GM12892 (cell line): Measurements from ENCODE around the gene OR52J3. TPM values are rescaled to one million over a fixed set of nuclear protein-coding genes. Genes with fewer than 3 reads are reported as not detected.

Experiments used
- DNase-seq: peaks from one replicate; pipeline ENCODE4 v3.0.0; 2011; ENCODE audit not compliant: insufficient read length
- FAIRE-seq: peaks from 2 replicates; lab custom pipeline; 2011; peaks lifted over from hg19 to GRCh38; lab: Jason Lieb, UNC
- POLR2A ChIP-seq: IDR thresholded peaks from 2 replicates; pipeline ENCODE4 v1.6.1; 2011; ENCODE audit warnings: low read depth, low read length, control low read depth
- POLR2AphosphoS5 ChIP-seq: IDR thresholded peaks from 2 replicates; pipeline ENCODE4 v1.6.1; 2011; ENCODE audit warnings: low read depth, low read length, control low read depth
- TAF1 ChIP-seq: IDR thresholded peaks from 2 replicates; pipeline ENCODE4 v1.6.1; 2011; ENCODE audit warnings: low read depth, mild to moderate bottlenecking, control low read depth, low read length, borderline replicate concordance
- polyA plus RNA-seq: library from polyadenylated mRNA; unstranded; fragments of >200 nt; gene quantifications from one replicate; pipeline ENCODE4 v1.2.1, GENCODE V29; 2012; ENCODE audit warnings: missing spikeins, inconsistent platforms; ENCODE audit not compliant: missing spikeins

The OR52J3 gene
- polyA plus RNA-seq, result not detected

- no peak for FAIRE-seq
- DNase-seq, result no peak
- TF ChIP-seq TAF1 (no peak), POLR2AphosphoS5 (no peak), POLR2A (no peak)
These were observed at the start of gene OR52J3 for GRCh38 chr11:5046226-5046625. Gene OR52J3, plus strand, starts transcription at chr11:5046526. Its CDS starts 0 bp downstream, at chr11:5046526.

GRCh38 chr11:5004424-5005274 lies 41.7 kb upstream of the OR52J3 start:
- DNase-seq (no peak), FAIRE-seq (peak; percentile 72)
- no peak for TF ChIP-seq TAF1
- no peak for TF ChIP-seq POLR2AphosphoS5
- no peak for TF ChIP-seq POLR2A

- TF ChIP-seq TAF1 (no peak), POLR2A (no peak), POLR2AphosphoS5 (no peak)
- DNase-seq (no peak), FAIRE-seq (no peak)
These were observed 38.8 kb upstream of the OR52J3 start for GRCh38 chr11:5007561-5007960.

GRCh38 chr11:5011254-5011653 lies 35.1 kb upstream of the OR52J3 start:
- DNase-seq (no peak), FAIRE-seq (no peak)
- TF ChIP-seq TAF1, result no peak
- no peak for TF ChIP-seq POLR2AphosphoS5
- TF ChIP-seq POLR2A, result no peak

- DNase-seq (no peak), FAIRE-seq (no peak)
- no peak for TF ChIP-seq TAF1
- TF ChIP-seq POLR2A, result no peak
- no peak for TF ChIP-seq POLR2AphosphoS5
These were observed 33.3 kb upstream of the OR52J3 start for GRCh38 chr11:5013012-5013411.

GRCh38 chr11:5021996-5022395 lies 24.3 kb upstream of the OR52J3 start:
- TF ChIP-seq POLR2AphosphoS5, result no peak
- no peak for TF ChIP-seq TAF1
- TF ChIP-seq POLR2A, result no peak
- DNase-seq (no peak), FAIRE-seq (no peak)

- DNase-seq (no peak), FAIRE-seq (no peak)
- TF ChIP-seq TAF1, result no peak
- no peak for TF ChIP-seq POLR2A
- no peak for TF ChIP-seq POLR2AphosphoS5
These were observed 9.7 kb upstream of the OR52J3 start for GRCh38 chr11:5036669-5037068.

GRCh38 chr11:5037926-5038325 lies 8.4 kb upstream of the OR52J3 start:
- TF ChIP-seq POLR2A (no peak), POLR2AphosphoS5 (no peak), TAF1 (no peak)
- no peak for DNase-seq
- no peak for FAIRE-seq

GRCh38 chr11:5038341-5038740 lies 8.0 kb upstream of the OR52J3 start:
- TF ChIP-seq TAF1, result no peak
- TF ChIP-seq POLR2AphosphoS5, result no peak
- TF ChIP-seq POLR2A, result no peak
- FAIRE-seq (no peak), DNase-seq (no peak)

- TF ChIP-seq TAF1, result no peak
- TF ChIP-seq POLR2AphosphoS5, result no peak
- no peak for TF ChIP-seq POLR2A
- no peak for FAIRE-seq
- DNase-seq, result no peak
These were observed 5.5 kb upstream of the OR52J3 start for GRCh38 chr11:5040876-5041275.

GRCh38 chr11:5042091-5042490 lies 4.2 kb upstream of the OR52J3 start:
- FAIRE-seq, result no peak
- no peak for TF ChIP-seq POLR2A
- no peak for DNase-seq

- DNase-seq, result no peak
- no peak for TF ChIP-seq TAF1
- no peak for TF ChIP-seq POLR2A
- TF ChIP-seq POLR2AphosphoS5, result no peak
- no peak for FAIRE-seq
These were observed 2.9 kb upstream of the OR52J3 start for GRCh38 chr11:5043380-5043779.
